Heart left ventricle (tissue), 16 donors: Measurements from ENCODE around the gene ZDHHC18. TPM values are rescaled to one million over a fixed set of nuclear protein-coding genes. Genes with fewer than 3 reads are reported as not detected.

Experiments used
- ATAC-seq, 4 donors: fragments of 200-7000 bp; cut with Tn5 transposase; one replicate each; pipeline ENCODE4 v1.9.1; 2020 to 2022; ENCODE audit warnings: moderate library complexity in 4 of 4, mild to moderate bottlenecking in 3 of 4, moderate number of reproducible peaks in 1 of 4
- DNase-seq, 5 donors: peaks; one replicate each; pipeline ENCODE4 v3.0.0-alpha.2; 2020
- H3K27ac ChIP-seq, 12 donors: fragments of 200-600 bp; sonication (generic) in 4 of 12; one replicate each; pipeline versions ENCODE4 v1.5.0 to v1.8.0; 2016 to 2022; ENCODE audit warnings: mild to moderate bottlenecking in 2 of 12
- H3K27me3 ChIP-seq, 9 donors: fragments of 200-600 bp; sonication (generic) in 2 of 9; one replicate each; pipeline versions ENCODE4 v1.5.1 to v1.8.0; 2016 to 2022; ENCODE audit warnings: mild to moderate bottlenecking in 3 of 9
- H3K36me3 ChIP-seq, 9 donors: fragments of 200-600 bp; sonication (generic) in 2 of 9; one replicate each; pipeline versions ENCODE4 v1.5.0 to v1.8.0; 2018 to 2022; ENCODE audit warnings: mild to moderate bottlenecking in 2 of 9
- H3K4me1 ChIP-seq, 12 donors: fragments of 200-600 bp; sonication (generic) in 4 of 12; one replicate each; pipeline versions ENCODE4 v1.5.0 to v1.8.0; 2016 to 2022; ENCODE audit warnings: mild to moderate bottlenecking in 3 of 12
- H3K4me3 ChIP-seq, 12 donors: fragments of 200-600 bp; sonication (generic) in 4 of 12; one replicate each; pipeline versions ENCODE4 v1.5.0 to v1.8.0; 2017 to 2022; ENCODE audit warnings: mild to moderate bottlenecking in 9 of 12, moderate library complexity in 4 of 12
- H3K9me3 ChIP-seq, 12 donors: fragments of 200-600 bp; sonication (generic) in 4 of 12; one replicate each; pipeline versions ENCODE4 v1.5.0 to v1.8.0; 2016 to 2022; ENCODE audit warnings: mild to moderate bottlenecking in 1 of 12
- CTCF ChIP-seq, 12 donors: fragments of 200-600 bp; sonication (generic) in 4 of 12; IDR thresholded peaks; one replicate each; pipeline versions ENCODE4 v1.5.0 to v1.8.0; 2018 to 2022; ENCODE audit warnings: antibody characterized with exemption in 12 of 12, mild to moderate bottlenecking in 5 of 12
- POLR2A ChIP-seq, 2 donors: fragments of 450-650 bp; IDR thresholded peaks; one replicate each; pipeline ENCODE4 v1.6.1; 2017; ENCODE audit warnings: antibody characterized with exemption in 2 of 2, mild to moderate bottlenecking in 2 of 2, moderate library complexity in 2 of 2
- WGBS, 4 donors: extraction: QIAGEN DNeasy Blood & Tissue Kit in 2 of 4; methylation state at CpG; one replicate each; pipeline versions ENCODE4 v1.1.5 to v1.1.7; 2013 to 2018; 5-methylcytosine and 5-hydroxymethylcytosine counted together
- intact Hi-C, 10 donors: fragments of 100-400 bp; cut with DNase I; formaldehyde crosslinking; loops; one replicate each; pipeline versions ENCODE4 v1.11.1 to v1.14.2; 2022
- polyA plus RNA-seq, 2 donors: library from polyadenylated mRNA; stranded (reverse); fragments of 200-250 nt; gene quantifications; one replicate each; pipeline ENCODE4 v1.2.3, GENCODE V29; 2013
- total RNA-seq, 9 donors: library from RNA; depleted of rRNA in 2 of 9; stranded (reverse); fragments of >200 nt in 2 of 9; fragmentation: NEBNext Ultra II Directional in 3 of 9; extraction: Animal tissue kit (Norgen Biotek cat#: 25700) in 3 of 9; gene quantifications; one replicate each; pipeline versions ENCODE4 v1.1.0 to v1.2.4, GENCODE V29; 2016 to 2023
- donor health status: ischemic (EF 13 %, LVEDD 7.1; RV severe dilation, severe dysfunction).
- donor health status: healthy with polysubstance abuse.
- donor health status: DM: no; HTN: yes; CAD: no.
- donor health status: DM: no; HTN: no; CAD: no.
- donor health status: ischemic (EF 25% LVEDD 6.9; RV normal size, moderate dysfunction).
- donor health status: ischemic (EF 25% LVEDD 5.7; RV mildly dilated, moderate dysfunction).
- donor health status: healthy.
- donor health status: DM: yes; HTN: yes; CAD: no.
- donor health status: ischemic (EF 35%, LVEDD 5.7; RV mildly dilated, moderate dysfunction).
- donor health status: nonischemic (EF 11% LVEDD 7.7; RV severe dilation, severe dysfunction).
- donor health status: DM: yes; HTN: yes; CAD: no.
- donor health status: PGD.
- donor health status: ischemic (EF 29% LVEDD 5.4; RV normal size, mild dysfunction).
- donor health status: nonischemic (EF 23%, LVEDD 6.1; RV moderate dilation, normal function).

ZDHHC18 gene
- total and polyA plus RNA-seq, 11 donors: 8.7 to 22.5 (median 12.2) TPM

GRCh38 chr1:26788515-26788785, 38.0 kb upstream of the ZDHHC18 start:
- WGBS, 4 donors: 1 to 7% (median 4%) methylated on average over 10 of the region's 10 CpGs
- intact Hi-C loops: loop anchor here (1.0 to 5.0 kb wide), 10 partner anchors 36 to 186 kb away; partner anchors contain the start of gene ARID1A (in 1 of the 10)
- peaks cover 10 to 76% (median 67%) of the 10 kb centered on the region in 12 donors for H3K4me1 ChIP-seq
- no peaks in the 10 kb centered on the region for H3K27me3 ChIP-seq
- TF ChIP-seq CTCF (IDR thresholded peaks at IDR 0.05) (no peak), POLR2A (IDR thresholded peaks at IDR 0.05) (no peak)
- DNase-seq (no peak), ATAC-seq (no peak)
- peak overlapping the region; percentile 96 to 100 (median 99) for H3K27ac ChIP-seq
- H3K4me3 ChIP-seq: peak overlapping the region; percentile 61 to 89 (median 75)
- peaks cover 0 to 7% (median under 1%) of the 10 kb centered on the region in 9 donors for H3K36me3 ChIP-seq
- H3K9me3 ChIP-seq: no peaks in the 10 kb centered on the region

GRCh38 chr1:26788836-26789611, 37.5 kb upstream of the ZDHHC18 start:
- peak; percentile 95 to 99 (median 97) for TF ChIP-seq CTCF (IDR thresholded peaks at IDR 0.05)
- peak in 1 of 2 donors; percentile 36 for TF ChIP-seq POLR2A (IDR thresholded peaks at IDR 0.05)
- ATAC-seq (peak; percentile 36 to 73 (median 56)), DNase-seq (peak; percentile 87 to 91 (median 90))
- intact Hi-C loops: loop anchor here (1.0 to 5.0 kb wide), 12 partner anchors 37 to 187 kb away; partner anchors contain the start of gene ARID1A (in 1 of the 10)
- peak overlapping the region; percentile 61 to 89 (median 75) for H3K4me3 ChIP-seq
- peaks cover 0 to 8% (median 2%) of the 10 kb centered on the region in 9 donors for H3K36me3 ChIP-seq
- peaks cover 6 to 70% (median 62%) of the 10 kb centered on the region in 12 donors for H3K4me1 ChIP-seq
- no peaks in the 10 kb centered on the region for H3K27me3 ChIP-seq
- no peaks in the 10 kb centered on the region for H3K9me3 ChIP-seq
- 1 to 2% (median 1%) methylated on average over 19 of the region's 19 CpGs for WGBS, 4 donors
- peak overlapping the region; percentile 96 to 100 (median 99) for H3K27ac ChIP-seq

GRCh38 chr1:26789612-26789865, 36.9 kb upstream of the ZDHHC18 start:
- Histone ChIP-seq H3K27me3 (no peaks in the 10 kb centered on the region), H3K4me1 (peaks cover under 1 to 65% (median 56%) of the 10 kb centered on the region in 12 donors), H3K36me3 (peaks cover 0 to 13% (median 7%) of the 10 kb centered on the region in 9 donors), H3K9me3 (no peaks in the 10 kb centered on the region), H3K4me3 (peak overlapping the region in 1 of 12 donors; percentile 76), H3K27ac (peak overlapping the region in 10 of 12 donors; percentile 77 to 100 (median 99))
- intact Hi-C loops: loop anchor here (1.0 to 5.0 kb wide), 10 partner anchors 37 to 187 kb away; partner anchors contain the start of gene ARID1A (in 1 of the 10)
- no peak for TF ChIP-seq POLR2A (IDR thresholded peaks at IDR 0.05)
- no peak for TF ChIP-seq CTCF (IDR thresholded peaks at IDR 0.05)
- ATAC-seq (no peak), DNase-seq (no peak)
- WGBS, 4 donors: 63 to 76% (median 66%) methylated on average over 3 of the region's 3 CpGs

- Histone ChIP-seq H3K36me3 (peaks cover 0 to 17% (median 10%) of the 10 kb centered on the region in 9 donors), H3K27ac (peak overlapping the region in 9 of 12 donors; percentile 1 to 100 (median 96)), H3K27me3 (no peaks in the 10 kb centered on the region), H3K4me3 (no peak overlapping the region), H3K9me3 (no peaks in the 10 kb centered on the region), H3K4me1 (peaks cover 0 to 61% (median 53%) of the 10 kb centered on the region in 12 donors)
- intact Hi-C loops: loop anchor here (1.0 to 10.0 kb wide), 12 partner anchors 38 to 288 kb away; partner anchors contain the start of gene ARID1A (in 1 of the 10)
- ATAC-seq (no peak), DNase-seq (no peak)
- 80 to 84% (median 83%) methylated on average over 4 of the region's 4 CpGs for WGBS, 4 donors
- no peak for TF ChIP-seq POLR2A (IDR thresholded peaks at IDR 0.05)
- TF ChIP-seq CTCF (IDR thresholded peaks at IDR 0.05): no peak
Observed at GRCh38 chr1:26789931-26790330, 36.6 kb upstream of the ZDHHC18 start.
